ENCODE measurements around the gene SLC41A3.
"Not testable (repeated sequence)": the region's sequence is repeated elsewhere in the genome, so short reads cannot be mapped to it uniquely, and the experiment has no call there.

SLC41A3 gene

DNA sequence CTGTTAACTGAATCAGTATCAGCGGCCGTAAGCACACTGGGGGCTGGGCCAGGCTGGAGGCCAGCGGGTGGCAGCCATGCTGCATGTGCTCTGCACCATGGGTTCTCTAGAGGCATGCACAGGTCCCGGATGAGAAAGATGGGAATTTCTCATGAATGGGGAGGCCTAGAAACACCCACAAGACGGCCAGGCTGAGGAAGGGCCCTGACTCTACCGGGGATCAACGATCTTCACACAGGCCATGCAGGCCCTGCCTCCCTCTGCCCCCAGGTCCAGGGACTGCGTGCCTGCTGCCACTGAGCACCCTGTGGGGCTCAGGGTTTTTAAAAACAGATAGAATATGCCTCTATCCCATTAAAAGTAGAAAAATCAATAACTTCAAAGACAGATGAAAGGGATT is 32.7 kb downstream of the SLC41A3 start:
- DNase-seq = no peak

DNA sequence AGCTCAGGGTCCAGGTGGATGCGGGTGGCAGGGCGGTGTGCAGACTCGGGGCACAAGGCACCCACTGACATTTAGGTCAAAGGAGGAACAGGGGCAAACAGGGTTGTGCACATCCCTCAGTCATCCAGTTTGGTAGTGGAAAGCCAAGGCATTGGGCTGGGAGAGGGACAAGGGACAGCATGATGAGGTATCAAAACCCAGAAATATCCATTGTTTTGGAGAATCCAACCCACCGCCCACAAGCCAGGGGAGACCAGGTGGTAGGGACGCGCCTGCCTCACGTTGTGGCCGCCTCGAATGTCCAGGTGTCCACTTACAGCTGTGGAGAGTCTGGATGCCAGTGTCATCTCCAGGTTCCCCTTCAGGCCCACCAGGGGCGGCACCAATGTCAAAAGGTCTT is 33.3 kb downstream of the SLC41A3 start:
- DNase-seq = no peak

DNA sequence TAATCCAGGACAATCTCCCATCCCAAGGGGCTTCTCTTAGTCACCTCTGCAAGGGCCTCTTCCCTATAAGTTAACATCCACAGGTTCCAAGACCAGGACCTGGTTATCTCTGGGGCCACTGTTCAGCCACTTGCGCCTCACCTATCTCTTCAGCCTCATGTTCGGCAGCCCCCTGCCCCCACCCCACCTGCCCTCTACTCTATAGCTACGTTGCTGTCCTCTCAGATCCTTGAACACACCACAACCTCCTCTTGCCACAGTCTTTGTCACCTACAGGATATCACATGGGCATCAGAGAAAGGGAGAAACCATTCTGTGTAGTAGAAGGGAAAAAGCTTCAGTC is 33.9 kb downstream of the SLC41A3 start:
- no peak for DNase-seq

DNA sequence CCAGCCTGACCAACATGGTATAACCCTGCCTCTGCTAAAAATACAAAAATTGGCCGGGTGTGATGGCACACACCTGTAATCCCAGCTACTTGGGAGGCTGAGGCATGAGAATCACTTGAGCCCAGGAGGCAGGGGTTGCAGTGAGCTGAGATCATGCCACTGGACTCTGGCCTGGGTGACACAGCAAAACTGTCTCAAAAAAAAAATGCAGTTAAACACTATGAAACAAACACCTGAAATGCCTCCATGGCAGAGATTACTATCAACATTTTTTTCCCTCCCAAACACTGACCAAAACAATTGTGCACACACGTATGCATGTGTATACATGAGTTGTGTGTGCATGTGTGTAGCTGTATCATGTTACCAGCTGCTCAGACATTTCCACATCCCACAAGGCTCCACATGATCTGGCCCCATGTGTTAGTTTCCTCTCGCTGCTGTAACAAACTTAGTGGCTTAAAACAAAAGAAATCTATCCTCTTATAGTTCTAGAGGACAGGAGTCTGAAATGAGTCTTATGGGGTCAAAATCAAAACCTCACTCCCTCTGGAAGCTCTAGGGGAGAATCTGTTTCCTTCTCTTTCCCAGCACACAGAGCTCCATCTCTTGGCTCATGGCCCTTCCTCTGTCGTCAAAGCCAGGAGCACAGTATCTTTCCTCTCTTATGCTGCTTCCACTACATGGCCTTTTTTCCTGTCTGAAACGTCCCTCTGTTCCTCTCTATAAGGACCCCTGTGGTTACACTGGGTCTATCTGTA is 34.5 kb downstream of the SLC41A3 start:
- DNase-seq = no peak

DNA sequence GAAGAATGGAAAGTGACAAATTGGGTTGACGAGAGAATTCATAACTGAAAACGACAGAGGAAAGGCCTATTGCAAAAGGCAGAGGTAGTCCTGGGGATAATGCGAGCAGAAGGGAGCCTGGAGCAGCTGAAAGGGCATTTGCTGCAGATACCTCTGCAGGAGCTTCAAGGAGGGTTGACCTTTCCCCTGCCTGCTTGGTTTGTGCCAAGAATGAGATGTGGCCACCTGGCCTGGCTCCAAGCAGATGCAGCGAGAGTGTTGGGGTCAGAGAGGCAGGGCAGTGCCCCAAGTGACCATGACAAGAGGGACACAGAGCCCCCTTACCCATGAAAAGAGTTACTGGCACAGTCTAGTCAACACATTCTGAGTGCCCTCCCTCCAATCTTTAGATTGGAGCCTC is 43.5 kb downstream of the SLC41A3 start:
- DNase-seq = no peak

DNA sequence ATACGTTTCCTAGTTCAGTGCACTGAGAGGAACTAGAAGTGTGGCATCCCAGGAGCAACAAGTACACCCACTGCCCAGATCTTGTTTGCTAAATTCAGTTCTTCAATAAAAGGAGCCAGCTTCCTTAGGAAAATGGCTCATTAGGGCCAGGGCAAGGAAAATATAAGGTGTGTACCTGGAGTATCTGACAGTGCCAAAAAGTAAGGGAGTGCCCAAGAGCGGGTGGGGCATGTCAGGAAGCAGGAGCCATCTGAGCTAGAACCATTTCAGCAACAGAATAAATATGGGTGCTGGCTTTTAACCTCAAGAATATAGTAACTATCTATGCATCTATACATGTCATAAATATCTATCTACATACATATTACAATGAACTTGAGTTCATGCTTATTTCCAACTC is 44.1 kb downstream of the SLC41A3 start:
- no peak for DNase-seq

DNA sequence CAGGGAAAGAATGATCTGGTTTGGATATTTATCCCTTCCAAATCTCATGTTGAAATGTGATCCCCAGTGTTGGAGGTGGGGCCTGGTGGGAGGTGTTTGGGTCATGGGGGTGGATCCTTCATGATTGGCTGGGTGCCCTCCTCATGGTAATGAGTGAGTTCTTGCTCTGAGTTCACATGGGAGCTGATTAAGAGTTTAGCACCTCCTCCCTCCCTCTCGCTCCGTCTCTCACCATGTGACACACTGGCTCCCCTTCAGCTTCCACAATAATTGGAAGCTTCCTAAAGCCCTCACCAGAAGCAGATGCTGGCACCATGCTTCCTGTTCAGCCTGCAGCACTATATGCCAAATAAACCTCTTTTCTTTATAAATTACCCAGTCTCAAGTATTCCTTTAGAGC is 45.1 kb downstream of the SLC41A3 start:
- DNase-seq = not testable (repeated sequence)

DNA sequence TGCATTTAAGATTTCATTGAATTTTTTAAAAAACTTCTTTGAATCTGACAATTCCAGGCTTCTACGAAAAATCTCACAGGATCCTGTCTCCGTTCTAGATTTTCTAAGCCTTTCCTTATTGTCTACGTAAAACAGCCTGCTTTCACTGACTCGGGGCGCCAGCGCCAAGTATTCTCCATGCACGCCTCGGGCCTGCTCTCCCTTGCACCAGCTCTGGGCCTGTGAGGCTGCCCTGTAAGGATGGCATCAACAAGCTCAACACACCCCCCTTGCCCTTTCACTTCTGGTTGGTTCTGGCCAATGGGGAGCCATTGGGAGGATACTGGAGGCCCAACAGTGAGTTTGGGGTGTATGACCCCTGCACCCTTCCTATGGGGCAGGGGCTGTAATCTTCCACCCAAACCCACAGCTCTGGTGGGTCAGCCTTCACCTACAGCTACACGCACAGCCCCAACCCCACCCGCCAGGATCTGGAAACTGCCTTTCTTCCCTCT is 47.8 kb downstream of the SLC41A3 start:
- DNase-seq = no peak

DNA sequence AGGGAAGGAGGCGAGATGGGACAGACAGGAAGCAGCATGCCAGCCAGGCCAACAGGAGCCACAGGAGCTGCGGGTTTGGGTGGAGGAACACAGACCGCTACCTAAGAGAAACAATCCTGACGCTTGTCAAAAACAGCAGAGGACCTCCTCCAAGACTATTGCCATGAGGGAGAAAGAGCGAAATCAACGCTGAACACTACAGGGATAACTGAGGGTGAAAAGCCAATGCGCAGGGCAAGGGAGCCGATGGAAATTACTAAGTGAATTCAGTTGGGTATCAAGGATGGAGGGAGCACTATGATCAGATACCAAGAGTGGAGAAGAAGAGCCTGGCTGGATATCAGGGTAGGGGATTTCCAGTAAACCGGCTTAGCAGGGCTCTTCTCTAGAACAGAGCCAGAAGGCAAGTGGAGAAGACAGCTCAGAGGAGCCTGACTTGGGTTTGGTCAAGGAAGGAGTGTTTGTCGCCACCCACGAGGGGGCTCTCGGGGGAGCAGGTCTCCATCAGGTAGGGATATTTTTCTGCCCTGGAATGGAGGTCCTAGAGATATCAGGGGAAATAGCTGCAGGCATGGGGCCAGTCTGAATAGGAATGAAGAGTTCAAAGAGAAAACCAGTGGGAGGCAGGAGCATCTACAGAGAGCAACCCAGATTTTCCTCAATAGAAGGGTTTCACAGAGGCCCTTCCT is 48.4 kb downstream of the SLC41A3 start:
- DNase-seq = no peak

DNA sequence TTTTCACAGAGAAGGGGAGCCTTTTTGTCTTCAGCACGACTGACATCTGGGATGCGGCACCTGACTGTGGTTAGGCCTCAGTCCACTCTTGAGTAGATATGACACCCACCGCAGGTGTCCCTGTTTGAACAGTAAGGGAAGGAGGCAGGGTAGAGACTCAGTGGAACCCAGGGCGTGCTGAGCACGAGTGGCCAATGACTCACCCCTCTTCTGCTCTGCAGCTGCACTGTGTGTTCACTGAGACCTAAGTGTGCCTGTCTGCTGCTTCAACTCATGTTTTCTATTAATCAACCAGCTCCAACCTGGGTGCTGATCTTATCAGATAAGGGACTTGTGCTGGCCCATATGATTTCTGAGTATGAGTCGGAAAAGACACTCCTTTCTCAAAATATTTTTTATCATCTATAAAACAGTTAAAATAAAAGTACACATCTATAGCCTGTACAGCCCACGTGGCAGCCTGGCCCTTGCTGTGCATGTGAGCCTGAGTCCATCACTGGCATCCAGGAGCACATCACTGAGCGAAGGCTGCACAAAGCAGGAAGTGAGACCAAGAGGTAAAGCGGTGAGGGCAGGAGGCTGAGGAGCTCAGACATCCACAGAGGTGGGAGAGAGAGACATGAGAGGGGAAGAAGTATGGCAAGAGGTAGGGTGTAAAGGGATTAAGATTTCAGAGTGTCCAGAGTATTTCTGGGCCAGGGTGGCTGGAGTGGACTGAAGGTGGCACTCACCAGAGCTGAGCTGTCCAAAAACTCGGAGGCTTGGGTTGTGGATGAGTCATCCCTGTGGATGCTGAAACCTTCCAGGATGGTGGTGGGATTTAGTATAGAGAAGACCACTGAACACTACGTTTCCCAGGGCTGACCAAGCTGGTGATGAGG is 49.2 kb downstream of the SLC41A3 start:
- no peak for DNase-seq

DNA sequence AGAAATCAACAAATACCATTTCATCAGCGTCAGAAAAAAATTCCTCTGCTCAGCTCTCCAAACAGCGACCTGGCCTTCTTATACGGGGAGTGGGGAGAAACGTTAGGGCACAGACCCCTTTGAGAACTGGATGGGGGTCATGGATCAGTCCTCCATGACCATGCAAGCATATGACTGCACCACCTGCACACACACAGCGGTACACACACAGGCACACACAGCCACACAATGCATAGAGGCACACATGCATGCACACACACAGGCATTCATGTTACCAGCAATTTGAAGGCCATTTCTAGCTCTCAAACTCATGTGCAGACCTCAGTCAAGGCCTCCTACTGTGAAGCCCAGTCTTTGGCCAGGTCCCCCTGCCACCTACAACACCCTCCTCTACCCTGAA is 50.2 kb downstream of the SLC41A3 start:
- no peak for DNase-seq

DNA sequence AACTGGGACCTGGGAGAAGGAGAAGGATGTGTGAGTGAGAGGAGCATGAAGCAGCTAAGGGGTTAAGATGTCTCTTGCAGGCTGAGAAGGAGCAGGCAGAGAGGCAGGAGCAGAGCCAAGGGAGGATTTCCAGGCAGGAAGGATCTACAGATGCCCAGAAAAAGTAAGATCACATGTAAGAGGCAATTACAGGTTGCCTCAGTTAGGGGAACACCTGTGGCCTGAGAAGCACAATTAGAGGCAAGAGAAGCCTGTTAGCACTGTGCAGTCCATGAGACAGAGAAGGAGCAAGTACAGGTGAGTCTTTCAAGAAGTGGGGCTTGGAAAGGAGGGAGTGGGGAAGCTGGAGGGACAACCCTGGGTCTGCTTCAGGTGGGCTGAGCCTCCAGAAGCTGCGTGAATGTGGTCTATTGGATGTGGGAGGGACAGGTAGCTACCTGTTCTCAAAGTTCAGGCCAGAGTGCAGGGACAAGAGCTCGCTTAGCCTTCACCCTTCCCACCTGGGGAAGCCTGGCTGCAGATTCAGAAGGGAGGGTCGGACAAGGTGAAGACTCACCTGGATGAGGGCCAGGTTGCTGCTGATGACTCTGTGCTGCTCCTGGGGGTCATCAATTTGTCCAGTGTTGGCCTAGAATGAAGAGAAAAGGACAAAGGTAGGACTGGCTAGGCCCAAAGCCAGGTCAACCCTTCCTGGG is 50.7 kb downstream of the SLC41A3 start:
- DNase-seq = no peak

DNA sequence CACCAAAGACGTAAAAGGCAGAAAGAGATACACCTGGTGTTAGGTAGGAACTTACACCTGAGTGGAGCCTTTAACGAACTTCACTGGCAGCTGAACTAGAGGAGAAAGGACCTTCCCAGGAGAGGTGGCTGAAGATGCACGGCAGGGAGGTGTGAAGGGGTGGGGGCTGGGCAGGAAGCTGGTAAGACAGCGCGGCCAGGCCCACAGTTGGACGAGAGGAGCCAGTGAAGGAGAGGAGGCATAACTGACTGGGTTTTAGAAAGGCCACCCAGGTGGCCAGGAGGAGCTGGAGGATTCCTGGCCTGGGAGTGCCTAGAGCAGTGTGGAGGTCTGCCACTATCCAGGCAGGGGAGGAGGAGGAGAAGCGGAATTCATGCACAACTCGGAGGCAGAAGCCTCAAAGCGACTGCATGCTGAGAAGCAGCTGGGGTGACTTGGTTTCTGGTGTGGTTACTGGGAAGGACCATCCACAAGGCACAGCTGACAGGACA is 51.9 kb downstream of the SLC41A3 start:
- DNase-seq = no peak

DNA sequence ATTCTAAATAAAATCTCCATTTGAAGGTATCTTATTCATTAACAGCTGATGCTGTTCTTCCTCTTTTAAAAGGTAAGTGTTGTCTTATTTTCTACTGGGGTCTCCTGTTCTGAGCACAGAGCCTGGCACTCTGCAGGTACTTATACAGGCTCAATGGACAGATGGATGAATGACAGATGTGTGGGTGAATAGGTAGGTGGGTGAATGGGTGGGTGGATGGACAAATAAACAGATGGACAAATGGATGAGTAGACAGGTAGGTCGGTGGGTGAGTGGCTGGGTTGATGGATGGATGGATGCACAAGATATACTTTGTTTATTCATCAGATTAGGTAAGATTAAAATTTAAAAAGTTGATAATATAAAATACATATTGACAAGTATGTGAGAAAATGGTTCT is 53.5 kb downstream of the SLC41A3 start:
- DNase-seq = no peak

DNA sequence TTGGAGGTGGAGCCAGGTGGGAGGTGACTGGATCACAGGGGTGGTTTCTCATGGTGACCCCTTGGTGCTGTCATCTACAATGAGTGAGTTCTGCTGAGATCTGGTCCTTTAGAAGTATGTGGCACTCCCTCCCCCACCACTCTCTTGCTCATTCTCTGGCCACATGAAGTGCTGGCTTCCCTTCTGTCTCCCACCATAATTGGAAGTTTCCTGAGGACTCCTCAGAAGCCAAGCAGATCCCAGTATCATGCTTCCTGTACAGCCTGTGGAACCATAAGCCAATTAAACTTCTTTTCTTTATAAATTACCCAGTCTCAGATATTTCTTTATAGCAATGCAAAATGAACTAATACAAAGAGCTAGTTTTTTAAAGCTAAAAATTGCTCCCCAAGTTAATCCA is 54.7 kb downstream of the SLC41A3 start:
- no peak for DNase-seq

DNA sequence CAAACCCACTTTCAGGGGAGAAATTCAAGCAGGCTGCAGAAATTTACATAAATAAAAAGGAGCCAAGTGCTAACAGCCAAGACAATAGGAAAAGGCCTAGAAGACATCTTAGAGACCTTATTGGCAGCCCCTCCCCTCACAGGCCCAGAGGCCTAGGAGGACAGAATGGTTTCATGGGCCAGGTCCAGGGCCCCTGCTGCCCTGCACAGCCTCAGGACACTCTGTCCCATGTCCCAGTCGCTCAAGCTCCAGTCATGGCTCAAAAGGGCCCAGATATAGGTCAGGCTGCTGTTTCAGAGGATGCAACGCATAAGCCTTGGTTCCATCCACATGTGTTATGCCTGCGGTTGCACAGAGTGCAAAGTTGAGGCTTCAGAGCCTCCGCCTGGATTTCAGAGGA is 55.8 kb downstream of the SLC41A3 start:
- no peak for DNase-seq

DNA sequence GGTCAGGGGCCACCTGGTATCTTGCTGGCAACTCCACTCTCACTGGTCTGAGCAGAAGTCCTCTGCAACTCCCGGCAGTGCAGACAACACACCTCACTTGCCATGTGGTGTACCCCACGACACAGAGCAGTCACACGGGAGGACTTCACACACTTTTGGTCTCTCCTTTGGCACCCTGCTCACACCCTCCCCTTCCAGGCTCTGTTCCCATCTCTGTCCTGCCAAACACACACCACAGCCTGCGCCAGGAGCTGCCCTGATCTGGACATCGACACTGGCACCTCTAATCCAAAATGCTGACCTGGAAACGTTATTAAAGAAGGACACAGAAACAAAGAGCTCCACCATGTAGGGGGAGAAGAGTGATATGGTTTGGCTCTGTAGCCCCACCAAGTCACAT is 57.2 kb downstream of the SLC41A3 start:
- no peak for DNase-seq

DNA sequence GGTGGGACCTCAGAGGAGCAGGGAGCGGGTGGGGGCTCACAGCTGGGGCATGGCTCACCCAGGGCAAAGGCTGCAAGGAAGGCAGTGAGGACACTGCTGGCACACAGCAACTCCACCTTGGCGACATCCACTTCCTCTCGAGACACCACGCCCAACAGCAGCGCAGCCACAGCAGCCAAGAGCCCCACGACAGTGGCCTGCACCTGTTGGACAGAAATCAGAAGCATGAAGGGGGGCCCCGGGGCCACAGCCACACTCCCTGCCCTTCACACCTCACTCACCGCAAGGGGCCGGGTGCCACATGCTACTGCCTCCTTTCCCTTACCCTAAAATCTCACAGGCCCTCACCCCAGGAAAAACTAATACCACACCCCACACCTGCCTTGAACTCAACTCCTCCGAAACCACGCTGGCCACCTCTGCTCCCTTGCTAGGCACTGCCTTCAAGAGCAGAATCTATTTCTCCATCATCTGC is 57.6 kb downstream of the SLC41A3 start:
- DNase-seq = no peak

DNA sequence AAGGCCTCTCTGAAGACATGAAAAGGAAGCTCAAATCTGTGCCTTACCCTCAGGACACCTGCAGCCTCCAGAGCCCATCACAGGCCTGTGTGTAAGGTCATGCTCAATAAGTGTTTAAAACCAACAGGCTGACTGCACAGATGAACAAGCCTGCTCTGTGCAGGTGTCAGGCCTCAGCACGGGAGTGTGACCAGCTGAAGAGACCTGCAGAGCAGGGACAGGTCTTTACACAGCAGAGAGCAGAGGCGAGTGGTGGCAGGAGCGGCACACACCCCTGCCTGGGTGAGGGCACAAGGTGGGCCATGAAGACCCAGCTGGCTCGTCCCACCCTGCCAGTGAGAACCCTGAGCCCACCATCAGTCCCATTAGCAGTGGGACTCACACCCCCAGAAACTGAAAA is 58.1 kb downstream of the SLC41A3 start:
- DNase-seq = no peak

DNA sequence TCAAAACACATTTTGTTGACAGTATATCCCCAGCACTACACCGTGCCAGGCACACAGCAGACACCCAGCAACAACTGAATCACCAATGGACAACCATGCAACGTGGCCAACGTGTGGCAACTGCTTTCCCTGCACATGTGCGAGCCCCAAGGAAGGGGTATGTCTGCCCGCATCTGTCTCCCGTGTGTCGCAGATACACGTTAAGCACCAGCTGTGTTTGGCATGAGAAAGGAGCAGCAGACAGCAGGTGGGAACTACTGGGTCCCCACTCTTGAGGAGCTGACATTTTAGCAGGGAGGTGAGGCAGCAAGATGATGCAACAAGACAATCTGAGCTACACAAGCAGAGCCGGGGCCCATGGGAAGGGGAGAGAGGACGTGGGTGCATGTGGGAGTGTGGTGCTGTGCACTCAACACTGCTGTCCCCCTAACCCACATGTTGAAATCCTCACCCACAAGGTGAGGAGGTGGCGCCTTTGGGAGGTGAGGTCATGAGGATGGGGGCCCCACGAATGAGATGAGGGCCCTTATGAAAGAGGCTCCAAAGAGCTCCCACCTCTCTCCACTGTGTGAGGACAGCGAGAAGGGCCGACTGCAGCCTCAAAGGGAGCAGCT is 58.7 kb downstream of the SLC41A3 start:
- no peak for DNase-seq

DNA sequence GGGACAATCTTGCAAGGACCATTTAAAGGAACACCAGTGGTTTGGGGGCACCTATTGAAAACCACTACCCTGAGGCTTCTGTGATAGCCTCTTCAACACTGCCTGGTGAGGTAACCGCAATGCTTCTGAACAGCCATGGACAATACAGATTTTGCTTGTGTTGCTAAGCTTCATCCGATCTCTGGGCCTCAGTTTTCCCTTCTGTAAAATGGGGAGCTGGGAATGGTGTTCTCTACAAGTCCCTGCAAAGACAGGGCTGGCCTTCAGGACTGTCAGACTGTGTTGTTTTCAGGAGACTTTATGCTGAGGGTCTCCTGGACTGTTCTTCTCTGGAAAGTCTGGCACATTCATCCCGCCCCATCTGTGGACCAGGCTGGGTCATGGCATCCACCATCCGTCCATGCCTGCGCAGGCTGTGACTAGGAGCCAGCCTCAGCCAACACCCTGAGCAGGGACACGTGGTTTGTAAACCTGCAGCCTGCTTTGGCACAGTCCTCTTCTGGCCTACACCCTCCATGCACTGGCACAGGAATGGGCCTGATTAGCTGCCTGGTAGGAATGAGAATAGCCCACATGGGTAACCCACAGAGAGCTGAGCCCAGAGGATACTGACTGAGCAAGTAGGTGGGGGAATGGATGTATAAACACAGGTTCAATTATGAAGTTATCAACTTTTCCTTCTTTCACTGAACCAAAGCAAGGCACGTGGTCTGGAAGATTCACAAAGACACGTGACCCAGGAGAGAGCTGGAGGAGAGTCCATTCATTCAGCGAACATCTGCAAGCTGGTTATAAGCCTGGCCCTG is 59.7 kb downstream of the SLC41A3 start:
- no peak for DNase-seq

Data from effector CD4-positive, alpha-beta T cell (primary cell).